Osteoblast (primary cell): ENCODE results near the gene TMEM229B. TPM values are rescaled to one million over a fixed set of nuclear protein-coding genes. Genes with fewer than 3 reads are reported as not detected.

Experiments used
- DNase-seq: peaks from one replicate; pipeline ENCODE4 v3.0.0; 2011; ENCODE audit warnings: low spot score, mixed read lengths; ENCODE audit not compliant: insufficient read length; ENCODE audit errors: missing footprints
- H2AFZ ChIP-seq: 2 replicates; pipeline ENCODE4 v1.6.0; 2011; ENCODE audit warnings: mild to moderate bottlenecking, low read length
- H3K27ac ChIP-seq: 2 replicates; pipeline ENCODE4 v1.5.1; 2011; ENCODE audit warnings: mild to moderate bottlenecking, low read depth, low read length, moderate library complexity
- H3K27me3 ChIP-seq: 2 replicates; pipeline ENCODE4 v1.6.0; 2012; ENCODE audit warnings: mild to moderate bottlenecking, control low read depth, inconsistent platforms, low read length, moderate library complexity; ENCODE audit not compliant: insufficient read depth
- H3K36me3 ChIP-seq: 2 replicates; pipeline ENCODE4 v1.5.1; 2011; ENCODE audit warnings: mild to moderate bottlenecking, low read length, control low read depth, moderate library complexity; ENCODE audit not compliant: insufficient read depth
- H3K4me1 ChIP-seq: 2 replicates; pipeline ENCODE4 v1.5.1; 2011; ENCODE audit warnings: mild to moderate bottlenecking, low read length, control low read depth, moderate library complexity; ENCODE audit not compliant: insufficient read depth
- H3K4me2 ChIP-seq: 2 replicates; pipeline ENCODE4 v1.6.0; 2011; ENCODE audit warnings: mild to moderate bottlenecking, low read length; ENCODE audit not compliant: insufficient read depth
- H3K4me3 ChIP-seq: fragments of 200-600 bp; sonication (generic); 3 replicates; pipeline ENCODE4 v1.5.1; 2012; ENCODE audit warnings: mild to moderate bottlenecking, low read length, inconsistent platforms; ENCODE audit not compliant: insufficient read depth
- H3K79me2 ChIP-seq: 2 replicates; pipeline ENCODE4 v1.6.0; 2012; ENCODE audit warnings: mild to moderate bottlenecking, low read length, control low read depth, inconsistent platforms; ENCODE audit not compliant: insufficient read depth
- H3K9me3 ChIP-seq: 2 replicates; pipeline ENCODE4 v1.5.1; 2011; ENCODE audit warnings: low read depth, low read length, control low read depth
- H4K20me1 ChIP-seq: 2 replicates; pipeline ENCODE4 v1.6.0; 2012; ENCODE audit warnings: mild to moderate bottlenecking, low read length, control low read depth; ENCODE audit not compliant: insufficient read depth
- CTCF ChIP-seq: IDR thresholded peaks from 2 replicates; pipeline ENCODE4 v1.5.1; 2011; ENCODE audit warnings: mild to moderate bottlenecking, low read depth, low read length, moderate library complexity; ENCODE audit errors: extremely low read depth
- total RNA-seq: library from RNA; depleted of rRNA; stranded (reverse); fragments of >200 nt; gene quantifications from 2 replicates; pipeline ENCODE4 v1.2.3, GENCODE V29; 2012

Gene TMEM229B
- total RNA-seq, 1 donor: 5.8 TPM

- Histone ChIP-seq H3K4me2 (no peak overlapping the region), H3K4me1 (peaks cover 4% of the 10 kb centered on the region), H3K27me3 (peaks cover 32% of the 10 kb centered on the region), H3K9me3 (no peaks in the 10 kb centered on the region), H3K4me3 (no peak overlapping the region), H2AFZ (no peak overlapping the region), H3K27ac (no peak overlapping the region), H4K20me1 (no peaks in the 10 kb centered on the region), H3K36me3 (no peaks in the 10 kb centered on the region), H3K79me2 (no peaks in the 10 kb centered on the region)
- TF ChIP-seq CTCF: no peak
- DNase-seq: peak; percentile 53
Observed at GRCh38 chr14:67512463-67513310, 24.2 kb upstream of the TMEM229B start.

- H3K4me2 ChIP-seq: no peak overlapping the region
- no peak overlapping the region for H3K27ac ChIP-seq
- no peak for TF ChIP-seq CTCF
- no peaks in the 10 kb centered on the region for H4K20me1 ChIP-seq
- DNase-seq: peak; percentile 19
- no peaks in the 10 kb centered on the region for H3K9me3 ChIP-seq
- H2AFZ ChIP-seq: no peak overlapping the region
- peaks cover 4% of the 10 kb centered on the region for H3K4me1 ChIP-seq
- H3K36me3 ChIP-seq: no peaks in the 10 kb centered on the region
- H3K27me3 ChIP-seq: peaks cover 14% of the 10 kb centered on the region
- no peak overlapping the region for H3K4me3 ChIP-seq
- H3K79me2 ChIP-seq: no peaks in the 10 kb centered on the region
Observed at GRCh38 chr14:67510836-67511235, 22.3 kb upstream of the TMEM229B start.

GRCh38 chr14:67510121-67510520 lies 21.6 kb upstream of the TMEM229B start:
- no peaks in the 10 kb centered on the region for H3K9me3 ChIP-seq
- no peaks in the 10 kb centered on the region for H4K20me1 ChIP-seq
- H3K4me2 ChIP-seq: no peak overlapping the region
- H3K27me3 ChIP-seq: peaks cover 10% of the 10 kb centered on the region
- no peak overlapping the region for H3K4me3 ChIP-seq
- no peaks in the 10 kb centered on the region for H3K79me2 ChIP-seq
- H2AFZ ChIP-seq: no peak overlapping the region
- H3K27ac ChIP-seq: no peak overlapping the region
- DNase-seq: peak; percentile 80
- TF ChIP-seq CTCF: no peak
- no peaks in the 10 kb centered on the region for H3K36me3 ChIP-seq
- H3K4me1 ChIP-seq: peaks cover 4% of the 10 kb centered on the region

GRCh38 chr14:67508956-67509355 lies 20.4 kb upstream of the TMEM229B start:
- DNase-seq: no peak
- Histone ChIP-seq H3K4me1 (peaks cover 4% of the 10 kb centered on the region), H3K27me3 (peaks cover 10% of the 10 kb centered on the region), H3K27ac (no peak overlapping the region), H3K36me3 (no peaks in the 10 kb centered on the region), H2AFZ (no peak overlapping the region), H3K4me3 (no peak overlapping the region), H3K4me2 (no peak overlapping the region), H3K79me2 (no peaks in the 10 kb centered on the region), H4K20me1 (no peaks in the 10 kb centered on the region), H3K9me3 (no peaks in the 10 kb centered on the region)
- TF ChIP-seq CTCF: no peak
